K562 (cell line): Measurements from ENCODE around the gene ZBTB49. TPM values are rescaled to one million over a fixed set of nuclear protein-coding genes. Genes with fewer than 3 reads are reported as not detected.

Source experiments
- BCOR ChIP-seq: fragments of 450-650 bp; IDR thresholded peaks from 2 replicates; pipeline ENCODE4 v1.6.1; 2016
- BHLHE40 ChIP-seq: IDR thresholded peaks from 2 replicates; pipeline ENCODE4 v1.6.1; 2011; ENCODE audit warnings: low read length, improper control_type of control experiment
- CBX8 ChIP-seq: fragments of 200-600 bp; sonication (generic); IDR thresholded peaks from 2 replicates; pipeline ENCODE4 v1.6.1; 2012; ENCODE audit warnings: borderline replicate concordance, mixed run types, low read depth, mild to moderate bottlenecking, moderate library complexity, mixed read lengths, low read length, control low read depth, inconsistent platforms; ENCODE audit not compliant: poor library complexity, severe bottlenecking; ENCODE audit errors: extremely low read depth
- DDX20 ChIP-seq: fragments of 450-650 bp; IDR thresholded peaks from 2 replicates; pipeline ENCODE4 v1.6.1; 2016; ENCODE audit warnings: missing genetic modification characterization, low read depth, mild to moderate bottlenecking, missing compliant biosample characterization, moderate library complexity
- ETS1 ChIP-seq: conservative IDR thresholded peaks from 2 replicates; pipeline ENCODE4 v1.6.1; 2011; ENCODE audit warnings: low read depth, mild to moderate bottlenecking, low read length; ENCODE audit not compliant: control insufficient read depth
- MEIS2 ChIP-seq: fragments of 450-650 bp; IDR thresholded peaks from 2 replicates; pipeline ENCODE4 v1.6.1; 2014; ENCODE audit warnings: mild to moderate bottlenecking; ENCODE audit not compliant: partially characterized antibody
- MTF1 ChIP-seq: fragments of 250-450 bp; sonication (Bioruptor Pico); IDR thresholded peaks from 2 replicates; pipeline ENCODE4 v1.9.0; 2021; ENCODE audit warnings: moderate library complexity, mild to moderate bottlenecking, inconsistent platforms, borderline replicate concordance
- NCOR1 ChIP-seq: fragments of 450-650 bp; IDR thresholded peaks from 2 replicates; pipeline ENCODE4 v1.6.1; 2016; ENCODE audit warnings: mild to moderate bottlenecking, moderate library complexity
- NELFE ChIP-seq: IDR thresholded peaks from 2 replicates; pipeline ENCODE4 v1.6.1; 2011; ENCODE audit warnings: mild to moderate bottlenecking; ENCODE audit not compliant: insufficient read depth, insufficient read length
- NFE2L1 ChIP-seq: fragments of 450-650 bp; IDR thresholded peaks from 2 replicates; pipeline ENCODE4 v1.6.1; 2016; ENCODE audit warnings: missing genetic modification characterization, low read depth, mild to moderate bottlenecking, missing compliant biosample characterization, moderate library complexity, borderline replicate concordance
- POLR2G ChIP-seq: fragments of 200-400 bp; formaldehyde crosslinking; IDR thresholded peaks from 2 replicates; pipeline ENCODE4 v1.6.1; 2017; ENCODE audit warnings: low read depth, mild to moderate bottlenecking, antibody characterized with exemption, low read length, moderate library complexity
- POLR2H ChIP-seq: IDR thresholded peaks from 2 replicates; pipeline ENCODE4 v1.6.1; 2016; ENCODE audit warnings: missing genetic modification characterization, low read depth, mild to moderate bottlenecking, control low read depth, missing compliant biosample characterization, moderate library complexity
- TAF9B ChIP-seq: fragments of 450-650 bp; IDR thresholded peaks from 2 replicates; pipeline ENCODE4 v1.6.1; 2018; ENCODE audit warnings: mild to moderate bottlenecking; ENCODE audit not compliant: partially characterized antibody
- ZBTB17 ChIP-seq: fragments of 450-650 bp; formaldehyde crosslinking; IDR thresholded peaks from 2 replicates; pipeline ENCODE4 v1.4.0; 2020; ENCODE audit warnings: mild to moderate bottlenecking
- ZBTB26 ChIP-seq: fragments of 450-650 bp; formaldehyde crosslinking; IDR thresholded peaks from 2 replicates; pipeline ENCODE4 v1.4.0; 2022; ENCODE audit warnings: missing genetic modification characterization
- ZBTB8A ChIP-seq: fragments of 450-650 bp; IDR thresholded peaks from 2 replicates; pipeline ENCODE4 v1.6.1; 2018; ENCODE audit warnings: mild to moderate bottlenecking, moderate library complexity; ENCODE audit not compliant: partially characterized antibody
- ZC3H8 ChIP-seq: fragments of 450-650 bp; IDR thresholded peaks from 2 replicates; pipeline ENCODE4 v1.6.1; 2017
- ZNF324 ChIP-seq: fragments of 250-450 bp; sonication (Bioruptor Pico); IDR thresholded peaks from 2 replicates; pipeline ENCODE4 v1.4.0; 2020; ENCODE audit warnings: mild to moderate bottlenecking
- ZNF347 ChIP-seq: fragments of 450-650 bp; formaldehyde crosslinking; IDR thresholded peaks from 2 replicates; pipeline ENCODE4 v1.4.0; 2020; ENCODE audit warnings: low read depth, mild to moderate bottlenecking, moderate library complexity
- ZNF41 ChIP-seq: fragments of 250-450 bp; sonication (Bioruptor Pico); conservative IDR thresholded peaks from 2 replicates; pipeline ENCODE4 v1.4.0; 2020; ENCODE audit warnings: mild to moderate bottlenecking
- ZZZ3 ChIP-seq: fragments of 450-650 bp; IDR thresholded peaks from 2 replicates; pipeline ENCODE4 v1.6.1; 2016; ENCODE audit warnings: antibody characterized with exemption, mild to moderate bottlenecking, moderate library complexity
- polyA plus RNA-seq, 8 experiments: library from polyadenylated mRNA; depleted of rRNA in 4 of 8; stranded (reverse) in 5 of 8; unstranded in 3 of 8; fragments of >200 nt; fragmentation: Nextera tagmentation in 2 of 8; fragmentation: Illumina TruSeq in 1 of 8; extraction: Ambion mirVana in 2 of 8; extraction: Trizol in 1 of 8; gene quantifications; 2 replicates each; pipeline versions ENCODE4 v1.2.1 to v1.2.3, GENCODE V29; 2011 to 2014; ENCODE audit warnings: inconsistent platforms in 1 of 8, missing spikeins in 1 of 8
- total RNA-seq, 7 experiments: library from RNA; depleted of rRNA in 6 of 7; stranded (reverse); fragments of >200 nt in 6 of 7; fragmentation: Illumina TruSeq in 2 of 7; extraction: Trizol in 2 of 7; gene quantifications; 2 replicates each; pipeline versions ENCODE4 v1.2.1 to v1.2.3, GENCODE V29; 2011 to 2021; ENCODE audit warnings: low replicate concordance in 1 of 7
- TF ChIP-seq, protein P1 (sequence below): sonication (generic); formaldehyde crosslinking; IDR thresholded peaks from 2 replicates; pipeline ENCODE4 v1.8.1; 2023; ENCODE audit warnings: missing genetic modification reagents, mild to moderate bottlenecking, borderline replicate concordance

ZBTB49 gene
- total and polyA plus RNA-seq, 9 of the 15 experiments (the other 6 are each of a cell fraction or from before 2014, with no cell fraction given), result 0.49 to 8.0 (median 4.2) TPM

DNA sequence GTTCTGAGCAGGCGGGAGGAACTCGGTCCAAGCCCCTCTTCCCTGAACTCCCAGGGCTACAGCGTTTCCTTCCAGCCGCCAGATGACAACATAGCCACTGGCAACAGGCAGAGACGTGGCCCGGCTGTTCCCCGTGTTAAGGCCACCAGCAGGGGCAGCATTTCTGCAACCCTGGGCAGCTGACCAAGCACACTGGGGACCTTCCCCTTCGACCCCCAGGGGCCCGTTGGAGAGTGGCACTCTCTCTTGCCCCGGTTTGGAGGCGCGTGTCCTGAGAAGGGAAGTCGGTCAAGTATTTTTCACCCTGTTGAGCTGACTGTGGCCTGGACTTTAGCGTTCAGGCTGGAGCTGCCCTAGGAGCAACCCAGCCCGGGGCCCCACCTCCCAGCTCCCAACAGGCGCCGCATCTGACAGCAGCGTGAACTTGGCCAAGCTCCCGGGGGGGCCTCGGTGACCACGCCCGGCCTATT lies 37.6 kb downstream of the ZBTB49 start (continued):
- TF ChIP-seq NFE2L1 (tag), result no peak
- TF ChIP-seq ZNF324 (CRISPR knock-in tag), result no peak
- TF ChIP-seq ZBTB8A, result no peak
- TF ChIP-seq ZBTB17 (CRISPR knock-in tag), result no peak
- no peak for TF ChIP-seq DDX20 (tag)
- no peak for TF ChIP-seq ZZZ3
- no peak for TF ChIP-seq ZNF347 (CRISPR knock-in tag)
- no peak for TF ChIP-seq ZNF41
- TF ChIP-seq NELFE, result no peak
- TF ChIP-seq CBX8, result no peak
- no peak for TF ChIP-seq MEIS2
- no peak for TF ChIP-seq POLR2H (tag)
- TF ChIP-seq BHLHE40, result no peak; the same call in 1 of the 2 replicates
- no peak for TF ChIP-seq ZC3H8
- peak; percentile 62 for TF ChIP-seq POLR2G
- no peak for TF ChIP-seq TAF9B
- TF ChIP-seq NCOR1, result no peak; the same call in 1 of the 2 replicates
- TF ChIP-seq, protein P1, sequence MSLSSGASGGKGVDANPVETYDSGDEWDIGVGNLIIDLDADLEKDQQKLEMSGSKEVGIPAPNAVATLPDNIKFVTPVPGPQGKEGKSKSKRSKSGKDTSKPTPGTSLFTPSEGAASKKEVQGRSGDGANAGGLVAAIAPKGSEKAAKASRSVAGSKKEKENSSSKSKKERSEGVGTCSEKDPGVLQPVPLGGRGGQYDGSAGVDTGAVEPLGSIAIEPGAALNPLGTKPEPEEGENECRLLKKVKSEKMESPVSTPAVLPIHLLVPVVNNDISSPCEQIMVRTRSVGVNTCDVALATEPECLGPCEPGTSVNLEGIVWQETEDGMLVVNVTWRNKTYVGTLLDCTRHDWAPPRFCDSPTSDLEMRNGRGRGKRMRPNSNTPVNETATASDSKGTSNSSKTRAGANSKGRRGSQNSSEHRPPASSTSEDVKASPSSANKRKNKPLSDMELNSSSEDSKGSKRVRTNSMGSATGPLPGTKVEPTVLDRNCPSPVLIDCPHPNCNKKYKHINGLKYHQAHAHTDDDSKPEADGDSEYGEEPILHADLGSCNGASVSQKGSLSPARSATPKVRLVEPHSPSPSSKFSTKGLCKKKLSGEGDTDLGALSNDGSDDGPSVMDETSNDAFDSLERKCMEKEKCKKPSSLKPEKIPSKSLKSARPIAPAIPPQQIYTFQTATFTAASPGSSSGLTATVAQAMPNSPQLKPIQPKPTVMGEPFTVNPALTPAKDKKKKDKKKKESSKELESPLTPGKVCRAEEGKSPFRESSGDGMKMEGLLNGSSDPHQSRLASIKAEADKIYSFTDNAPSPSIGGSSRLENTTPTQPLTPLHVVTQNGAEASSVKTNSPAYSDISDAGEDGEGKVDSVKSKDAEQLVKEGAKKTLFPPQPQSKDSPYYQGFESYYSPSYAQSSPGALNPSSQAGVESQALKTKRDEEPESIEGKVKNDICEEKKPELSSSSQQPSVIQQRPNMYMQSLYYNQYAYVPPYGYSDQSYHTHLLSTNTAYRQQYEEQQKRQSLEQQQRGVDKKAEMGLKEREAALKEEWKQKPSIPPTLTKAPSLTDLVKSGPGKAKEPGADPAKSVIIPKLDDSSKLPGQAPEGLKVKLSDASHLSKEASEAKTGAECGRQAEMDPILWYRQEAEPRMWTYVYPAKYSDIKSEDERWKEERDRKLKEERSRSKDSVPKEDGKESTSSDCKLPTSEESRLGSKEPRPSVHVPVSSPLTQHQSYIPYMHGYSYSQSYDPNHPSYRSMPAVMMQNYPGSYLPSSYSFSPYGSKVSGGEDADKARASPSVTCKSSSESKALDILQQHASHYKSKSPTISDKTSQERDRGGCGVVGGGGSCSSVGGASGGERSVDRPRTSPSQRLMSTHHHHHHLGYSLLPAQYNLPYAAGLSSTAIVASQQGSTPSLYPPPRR, result no peak
- TF ChIP-seq ZBTB26 (CRISPR knock-in tag), result no peak
- no peak for TF ChIP-seq BCOR
- TF ChIP-seq MTF1, result no peak
- TF ChIP-seq ETS1, result no peak
